Upper lobe of right lung (tissue), 1 donor: ENCODE measurements around the gene HAS3. TPM values are rescaled to one million over a fixed set of nuclear protein-coding genes. Genes with fewer than 3 reads are reported as not detected.

Source experiments
- ATAC-seq: fragments of 200-7000 bp; cut with Tn5 transposase; one replicate; pipeline ENCODE4 v1.9.1; 2020; ENCODE audit warnings: mild to moderate bottlenecking, moderate library complexity
- DNase-seq: peaks from one replicate; pipeline ENCODE4 v3.0.0-alpha.2; 2020
- H3K27ac ChIP-seq: fragments of 200-600 bp; one replicate; pipeline ENCODE4 v1.8.0; 2022
- H3K27me3 ChIP-seq: fragments of 200-600 bp; one replicate; pipeline ENCODE4 v1.8.0; 2022; ENCODE audit warnings: mild to moderate bottlenecking
- H3K36me3 ChIP-seq: fragments of 200-600 bp; one replicate; pipeline ENCODE4 v1.8.0; 2022
- H3K4me1 ChIP-seq: fragments of 200-600 bp; one replicate; pipeline ENCODE4 v1.8.0; 2022
- H3K4me3 ChIP-seq: fragments of 200-600 bp; one replicate; pipeline ENCODE4 v1.8.0; 2022; ENCODE audit warnings: mild to moderate bottlenecking
- H3K9me3 ChIP-seq: fragments of 200-600 bp; one replicate; pipeline ENCODE4 v1.8.0; 2022
- CTCF ChIP-seq: fragments of 200-600 bp; IDR thresholded peaks from one replicate; pipeline ENCODE4 v1.8.0; 2022; ENCODE audit warnings: antibody characterized with exemption
- intact Hi-C: fragments of 100-400 bp; cut with DNase I; formaldehyde crosslinking; loops from one replicate; pipeline ENCODE4 v1.11.0; 2022
- total RNA-seq: library from RNA; stranded (reverse); fragmentation: NEBNext Ultra II Directional; extraction: Animal tissue kit (Norgen Biotek cat#: 25700); gene quantifications from one replicate; pipeline ENCODE4 v1.2.1, GENCODE V29; 2021
- donor health status: DM: no; HTN: yes; CAD: no; lungs with severe emphysema.

HAS3 gene
- total RNA-seq, 1 donor from 2014 or later, result 8.2 TPM

- DNase-seq (no peak), ATAC-seq (no peak)
- peaks cover 10% of the 10 kb centered on the region for H3K4me1 ChIP-seq
- H3K4me3 ChIP-seq, result no peak overlapping the region
- H3K27me3 ChIP-seq, result no peaks in the 10 kb centered on the region
- H3K36me3 ChIP-seq, result peaks cover 70% of the 10 kb centered on the region
- intact Hi-C loops, result no loop called here
- no peak overlapping the region for H3K27ac ChIP-seq
- no peak for TF ChIP-seq CTCF
- H3K9me3 ChIP-seq, result no peaks in the 10 kb centered on the region
Measured at GRCh38 chr16:69165584-69165983, 60.1 kb downstream of the HAS3 start.

GRCh38 chr16:69166221-69166833, 60.9 kb downstream of the HAS3 start:
- Histone ChIP-seq H3K9me3 (no peaks in the 10 kb centered on the region), H3K36me3 (peaks cover 63% of the 10 kb centered on the region), H3K27me3 (no peaks in the 10 kb centered on the region), H3K4me1 (peaks cover 18% of the 10 kb centered on the region), H3K4me3 (no peak overlapping the region), H3K27ac (no peak overlapping the region)
- DNase-seq (no peak), ATAC-seq (no peak)
- TF ChIP-seq CTCF, result no peak
- intact Hi-C loops, result no loop called here

GRCh38 chr16:69166946-69167930, 61.8 kb downstream of the HAS3 start:
- no peak for TF ChIP-seq CTCF
- ATAC-seq (no peak), DNase-seq (no peak)
- no peaks in the 10 kb centered on the region for H3K9me3 ChIP-seq
- H3K27me3 ChIP-seq, result no peaks in the 10 kb centered on the region
- intact Hi-C loops, result no loop called here
- H3K4me1 ChIP-seq, result peaks cover 18% of the 10 kb centered on the region
- H3K4me3 ChIP-seq, result no peak overlapping the region
- H3K27ac ChIP-seq, result no peak overlapping the region
- peaks cover 58% of the 10 kb centered on the region for H3K36me3 ChIP-seq

Other genes starting within 250 kb of the HAS3 start
- gene CHTF8, start 26.9 kb downstream of the HAS3 start, total RNA-seq, result 97.3 TPM
- 36.5 TPM for gene UTP4, start 27.0 kb downstream of the HAS3 start, total RNA-seq
- gene SNTB2, start 81.5 kb downstream of the HAS3 start, total RNA-seq, result 44.6 TPM
- 28.9 TPM for gene VPS4A, start 205.7 kb downstream of the HAS3 start, total RNA-seq
- 8.8 TPM for gene PDF, start 224.9 kb downstream of the HAS3 start, total RNA-seq
- gene COG8, start 233.9 kb downstream of the HAS3 start, total RNA-seq, result 32.3 TPM
- 20.8 TPM for gene NIP7, start 234.1 kb downstream of the HAS3 start, total RNA-seq
- gene TMED6, start 246.1 kb downstream of the HAS3 start, total RNA-seq, result 0.69 TPM